Brain pericyte (primary cell): ENCODE data around the gene GLYAT.
"Not testable (repeated sequence)": the region's sequence is repeated elsewhere in the genome, so short reads cannot be mapped to it uniquely, and the experiment has no call there.

Experiments
- DNase-seq: peaks from one replicate; pipeline ENCODE4 v3.0.0-alpha.2; 2012; ENCODE audit warnings: low read depth, low spot score

Gene GLYAT

GRCh38 chr11:58677536-58677935 lies 54.2 kb downstream of the GLYAT start:
- DNase-seq = not testable (repeated sequence)

DNA sequence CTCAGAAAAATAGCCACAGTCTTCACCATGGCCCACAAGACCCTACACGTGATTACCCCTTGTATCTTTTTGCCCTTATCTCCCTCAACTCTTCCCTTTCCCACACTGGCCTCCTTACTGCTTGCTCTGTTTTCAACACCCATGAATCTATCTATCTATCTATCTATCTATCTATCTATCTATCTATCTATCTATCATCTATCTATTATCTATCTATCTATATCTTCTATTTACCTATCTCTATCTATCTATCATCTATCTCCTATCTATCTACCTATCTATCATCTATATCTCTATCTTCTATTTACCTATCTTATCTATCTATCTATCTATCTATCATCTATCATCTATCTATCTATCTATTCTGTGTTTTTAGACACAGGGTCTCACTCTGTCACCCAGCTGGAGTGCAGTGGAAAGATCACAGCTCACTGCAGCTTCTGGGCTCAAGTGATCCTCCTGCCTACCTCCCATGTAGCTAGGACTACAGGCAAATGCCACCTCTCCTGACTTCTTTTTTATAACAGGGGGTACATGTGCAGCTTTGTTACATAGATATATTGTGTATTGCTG lies 55.1 kb downstream of the GLYAT start:
- DNase-seq = no peak

DNA sequence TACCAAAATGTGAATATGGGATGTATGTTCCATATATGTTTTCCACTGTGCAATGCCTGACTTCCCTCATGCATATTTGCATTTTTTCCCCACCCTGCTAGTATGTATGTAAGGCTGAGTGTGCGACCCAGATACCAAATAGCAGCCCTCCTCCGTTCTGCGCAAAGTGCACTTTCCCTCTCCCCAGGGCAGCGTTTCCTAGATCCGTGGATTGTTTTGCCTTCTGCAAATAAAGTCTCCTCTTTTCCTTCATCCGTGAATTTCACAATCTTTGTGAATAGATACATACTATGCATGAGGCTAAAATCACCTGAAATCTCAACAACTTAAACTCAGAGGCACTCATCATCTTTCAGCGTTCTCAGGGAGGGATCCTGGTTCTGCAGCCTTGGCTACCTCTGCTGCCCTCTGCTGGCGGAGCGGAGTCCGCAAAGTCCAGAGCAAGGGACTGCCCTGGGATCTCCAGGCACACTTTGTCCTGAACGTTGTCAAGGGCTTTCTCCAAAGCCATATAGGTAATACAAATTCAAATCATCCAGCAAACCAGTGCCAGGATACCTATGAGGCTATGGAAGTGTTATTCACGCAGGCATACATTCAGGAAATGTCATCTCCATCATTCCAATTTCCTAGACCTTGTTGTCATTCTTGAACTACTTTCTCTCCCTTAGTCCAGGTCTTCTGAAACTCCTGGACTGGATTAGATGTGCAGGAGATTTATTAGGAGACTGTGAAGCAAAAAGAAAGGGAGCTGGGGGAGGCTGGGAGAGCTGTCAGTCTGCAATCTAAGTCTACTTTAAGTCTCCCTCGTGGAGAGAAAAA lies 56.2 kb downstream of the GLYAT start:
- no peak for DNase-seq

GRCh38 chr11:58674609-58675008 lies 57.1 kb downstream of the GLYAT start:
- no peak for DNase-seq

DNA sequence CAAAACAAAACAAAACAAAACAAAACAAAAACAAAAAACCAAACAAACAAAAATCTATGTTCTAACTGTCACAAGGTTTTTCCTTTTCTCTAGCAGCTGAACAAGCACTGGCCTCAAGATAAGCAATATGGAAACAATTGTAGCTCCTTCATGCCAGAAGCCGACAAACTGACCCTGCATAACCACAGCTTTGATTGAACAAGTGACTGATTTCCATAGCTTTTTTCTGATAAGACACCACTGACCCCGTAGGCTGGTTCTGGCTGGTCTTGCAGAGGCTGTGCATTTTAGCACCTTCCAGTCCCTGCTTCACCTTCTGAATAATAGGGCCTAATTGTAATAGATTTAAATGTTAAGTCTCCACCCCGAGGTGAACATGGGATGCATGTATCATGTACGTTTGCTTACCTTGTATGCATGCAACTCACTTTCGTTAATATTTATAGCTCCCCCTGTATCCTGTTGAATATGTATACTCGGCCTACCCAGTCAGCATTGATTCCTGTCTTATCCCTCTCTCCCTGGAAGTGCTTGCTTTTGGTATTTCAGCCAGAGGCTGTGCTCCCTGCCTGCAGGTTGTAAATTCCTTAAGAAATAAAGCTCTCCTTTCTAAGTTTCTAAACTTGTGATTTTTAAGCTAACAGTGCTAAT lies 59.6 kb downstream of the GLYAT start:
- DNase-seq = no peak

- DNase-seq = no peak
These were observed 71.7 kb downstream of the GLYAT start for GRCh38 chr11:58659910-58660570.

GRCh38 chr11:58659404-58659803 lies 72.3 kb downstream of the GLYAT start:
- no peak for DNase-seq
